H9 (cell line): ENCODE data around the gene FHL1. TPM values are rescaled to one million over a fixed set of nuclear protein-coding genes. Genes with fewer than 3 reads are reported as not detected.

ENCODE experiments used
- DNase-seq: peaks from one replicate; pipeline ENCODE4 v3.0.0-alpha.2; 2017
- H2AFZ ChIP-seq: one replicate; pipeline ENCODE4 v1.6.1; 2013; ENCODE audit warnings: mild to moderate bottlenecking, low read length, control low read depth, moderate library complexity
- H2AK5ac ChIP-seq: 2 replicates; pipeline ENCODE4 v1.6.1; 2013; ENCODE audit warnings: low read length, control low read depth, mixed read lengths; ENCODE audit not compliant: insufficient read length
- H2BK120ac ChIP-seq: one replicate; pipeline ENCODE4 v1.6.1; 2013; ENCODE audit warnings: low read depth, mild to moderate bottlenecking, low read length, control low read depth, inconsistent platforms; ENCODE audit not compliant: poor library complexity, severe bottlenecking
- H2BK12ac ChIP-seq: 2 replicates; pipeline ENCODE4 v1.6.1; 2013; ENCODE audit warnings: low read length, control low read depth, mixed read lengths, low read depth; ENCODE audit not compliant: insufficient read length
- H2BK15ac ChIP-seq: 2 replicates; pipeline ENCODE4 v1.6.1; 2013; ENCODE audit warnings: low read depth, low read length, control low read depth
- H2BK20ac ChIP-seq: one replicate; pipeline ENCODE4 v1.6.1; 2013; ENCODE audit warnings: low read depth, mild to moderate bottlenecking, low read length, control low read depth, inconsistent platforms; ENCODE audit not compliant: poor library complexity, severe bottlenecking
- H2BK5ac ChIP-seq: 2 replicates; pipeline ENCODE4 v1.6.1; 2013; ENCODE audit warnings: low read length, control low read depth, mixed read lengths; ENCODE audit not compliant: insufficient read length
- H3K14ac ChIP-seq: 2 replicates; pipeline ENCODE4 v1.6.1; 2013; ENCODE audit warnings: low read length, control low read depth; ENCODE audit not compliant: insufficient read depth
- H3K18ac ChIP-seq: 2 replicates; pipeline ENCODE4 v1.6.1; 2013; ENCODE audit warnings: low read depth, mild to moderate bottlenecking, mixed read lengths, low read length, control low read depth; ENCODE audit not compliant: insufficient read length
- H3K23ac ChIP-seq: 2 replicates; pipeline ENCODE4 v1.6.1; 2013; ENCODE audit warnings: low read length, control low read depth, mixed read lengths, low read depth; ENCODE audit not compliant: insufficient read length
- H3K23me2 ChIP-seq: 2 replicates; pipeline ENCODE4 v1.6.1; 2013; ENCODE audit warnings: low read depth, mild to moderate bottlenecking, mixed read lengths, low read length, control low read depth; ENCODE audit not compliant: insufficient read length, poor library complexity, severe bottlenecking
- H3K27ac ChIP-seq: 2 replicates; pipeline ENCODE4 v1.5.1; 2013; ENCODE audit warnings: low read length, control low read depth, mixed read lengths, low read depth; ENCODE audit not compliant: insufficient read length
- H3K27me3 ChIP-seq: 2 replicates; pipeline ENCODE4 v1.6.1; 2013; ENCODE audit warnings: low read length, control low read depth, inconsistent platforms; ENCODE audit not compliant: insufficient read depth
- H3K4ac ChIP-seq: 2 replicates; pipeline ENCODE4 v1.6.1; 2013; ENCODE audit warnings: low read depth, mild to moderate bottlenecking, control low read depth, inconsistent platforms, low read length, moderate library complexity
- H3K4me1 ChIP-seq: 2 replicates; pipeline ENCODE4 v1.6.1; 2013; ENCODE audit warnings: low read length, control low read depth, inconsistent platforms; ENCODE audit not compliant: insufficient read depth
- H3K4me2 ChIP-seq: 2 replicates; pipeline ENCODE4 v1.6.1; 2013; ENCODE audit warnings: low read length, control low read depth, mixed read lengths; ENCODE audit not compliant: insufficient read length, insufficient read depth
- H3K56ac ChIP-seq: 2 replicates; pipeline ENCODE4 v1.6.1; 2013; ENCODE audit warnings: low read depth, mild to moderate bottlenecking, mixed read lengths, low read length, control low read depth; ENCODE audit not compliant: insufficient read length
- H3K79me1 ChIP-seq: 2 replicates; pipeline ENCODE4 v1.6.1; 2013; ENCODE audit warnings: low read depth, mild to moderate bottlenecking, moderate library complexity, low read length, control low read depth, inconsistent platforms; ENCODE audit not compliant: insufficient read depth, poor library complexity, severe bottlenecking
- H3K79me2 ChIP-seq: 2 replicates; pipeline ENCODE4 v1.6.1; 2013; ENCODE audit warnings: low read length, control low read depth, inconsistent platforms; ENCODE audit not compliant: insufficient read depth
- H3K9ac ChIP-seq: 2 replicates; pipeline ENCODE4 v1.6.1; 2013; ENCODE audit warnings: low read length, control low read depth, mixed read lengths; ENCODE audit not compliant: insufficient read length; ENCODE audit errors: extremely low read depth
- H3K9me3 ChIP-seq: one replicate; pipeline ENCODE4 v1.6.1; 2013; ENCODE audit warnings: low read depth, low read length, inconsistent platforms; ENCODE audit not compliant: control insufficient read depth
- H3T11ph ChIP-seq: one replicate; pipeline ENCODE4 v1.6.1; 2013; ENCODE audit warnings: mild to moderate bottlenecking, low read length, control low read depth, inconsistent platforms
- H4K20me1 ChIP-seq: one replicate; pipeline ENCODE4 v1.6.1; 2013; ENCODE audit not compliant: control insufficient read depth, insufficient read length, insufficient read depth
- H4K5ac ChIP-seq: 2 replicates; pipeline ENCODE4 v1.6.1; 2013; ENCODE audit warnings: low read depth, mild to moderate bottlenecking, mixed read lengths, low read length, control low read depth; ENCODE audit not compliant: insufficient read length
- H4K8ac ChIP-seq: replicated peaks from 2 replicates; pipeline ENCODE4 v1.6.1; 2013; ENCODE audit warnings: low read length, control low read depth, mixed read lengths, low read depth; ENCODE audit not compliant: insufficient read length
- H4K91ac ChIP-seq: 2 replicates; pipeline ENCODE4 v1.6.1; 2013; ENCODE audit warnings: low read depth, mild to moderate bottlenecking, moderate library complexity, mixed read lengths, low read length, control low read depth; ENCODE audit not compliant: insufficient read length
- H3K27ac Mint-ChIP-seq, 3 experiments: 2 replicates in 2 of 3; 3 replicates in 1 of 3; pipeline ENCODE4 v1.8.0; 2020 to 2021; ENCODE audit warnings: mixed read lengths in 3 of 3, mild to moderate bottlenecking in 1 of 3, moderate library complexity in 1 of 3
- H3K27me3 Mint-ChIP-seq: 2 replicates; pipeline ENCODE4 v1.8.0; 2021; ENCODE audit warnings: low read depth, mild to moderate bottlenecking, moderate library complexity, mixed read lengths
- H3K36me3 Mint-ChIP-seq, 3 experiments: 2 replicates in 2 of 3; 3 replicates in 1 of 3; pipeline ENCODE4 v1.8.0; 2020 to 2021; ENCODE audit warnings: low read depth in 3 of 3, mixed read lengths in 3 of 3; ENCODE audit not compliant: insufficient read depth in 1 of 3
- H3K4me1 Mint-ChIP-seq, 2 experiments: 2 replicates each; pipeline ENCODE4 v1.8.0; 2020; ENCODE audit warnings: mixed read lengths in 2 of 2
- H3K4me3 Mint-ChIP-seq, 2 experiments: 2 replicates in 1 of 2; 3 replicates in 1 of 2; pipeline ENCODE4 v1.8.0; 2020 to 2021; ENCODE audit warnings: mild to moderate bottlenecking in 2 of 2, mixed read lengths in 2 of 2, moderate library complexity in 1 of 2
- H3K9me3 Mint-ChIP-seq, 2 experiments: 2 replicates in 1 of 2; 3 replicates in 1 of 2; pipeline ENCODE4 v1.8.0; 2020; ENCODE audit warnings: mild to moderate bottlenecking in 2 of 2, mixed read lengths in 2 of 2, moderate library complexity in 1 of 2
- WGBS: extraction: QIAGEN DNeasy Blood & Tissue Kit; methylation state at CpG from one replicate; pipeline ENCODE4 v1.1.7; 2013; ENCODE audit warnings: missing lambda C conversion rate, low lambda C conversion rate, mixed read lengths; ENCODE audit not compliant: insufficient read length; ENCODE audit errors: extremely low coverage; 5-methylcytosine and 5-hydroxymethylcytosine counted together
- total RNA-seq: library from RNA; stranded (reverse); gene quantifications from 2 replicates; pipeline ENCODE4 v1.2.1, GENCODE V29; 2021
- TF ChIP-seq, protein P1 (sequence below): fragments of 200-600 bp; sonication (generic); conservative IDR thresholded peaks from 3 replicates; pipeline ENCODE4 v1.8.0; 2021; ENCODE audit warnings: antibody characterized with exemption, mild to moderate bottlenecking

The FHL1 gene
- total RNA-seq, 1 experiment from 2014 or later, result 20.0 TPM

DNA sequence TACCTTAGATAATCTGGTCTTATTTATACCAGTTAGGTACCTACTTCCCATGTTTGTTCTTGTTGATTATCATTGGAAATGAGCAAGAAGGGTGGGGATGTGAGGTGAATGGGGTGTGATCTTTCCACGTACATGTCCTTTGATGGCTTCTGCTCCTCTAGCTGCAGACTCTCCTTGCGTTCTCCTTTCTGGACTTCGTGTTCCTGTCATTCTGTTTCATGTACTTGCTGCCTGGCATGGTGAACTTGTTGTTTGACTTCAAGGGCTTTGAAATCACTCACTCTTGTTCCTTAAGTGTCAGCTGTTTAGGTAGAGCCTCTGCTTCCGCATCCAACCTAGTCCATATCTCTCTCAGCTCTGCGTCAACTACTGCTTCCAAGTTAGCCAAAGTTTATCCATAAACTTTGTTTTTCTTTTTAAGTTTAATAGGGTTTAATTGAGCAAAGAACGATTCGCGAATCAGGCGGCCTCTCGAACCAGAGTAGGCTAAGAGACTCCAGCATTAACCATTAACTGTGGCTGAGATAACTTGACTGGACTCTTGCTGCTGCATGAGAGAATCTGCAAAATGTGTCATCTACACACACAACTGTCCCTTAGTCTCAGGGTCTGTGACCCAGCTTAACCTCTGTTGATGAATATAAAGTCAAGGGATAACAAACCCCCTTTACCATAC is 42.8 kb downstream of the FHL1 start:
- peaks cover 0 to 7% (median 4%) of the 10 kb centered on the region in 3 experiments; a peak in 4 of 7 replicates for H3K36me3 Mint-ChIP-seq
- no peak overlapping the region for H3K27ac Mint-ChIP-seq
- no peak overlapping the region for H3K4ac ChIP-seq
- DNase-seq, result no peak
- H2BK120ac ChIP-seq, result no peak overlapping the region
- no peak overlapping the region for H3K14ac ChIP-seq
- no peak overlapping the region for H3K4me3 Mint-ChIP-seq
- H3K23ac ChIP-seq, result no peak overlapping the region
- WGBS, result no CpG with 5 or more reads among the region's 10 CpGs
- peaks cover 56% of the 10 kb centered on the region for H3K9me3 ChIP-seq
- H3K23me2 ChIP-seq, result no peaks in the 10 kb centered on the region
- TF ChIP-seq, protein P1, sequence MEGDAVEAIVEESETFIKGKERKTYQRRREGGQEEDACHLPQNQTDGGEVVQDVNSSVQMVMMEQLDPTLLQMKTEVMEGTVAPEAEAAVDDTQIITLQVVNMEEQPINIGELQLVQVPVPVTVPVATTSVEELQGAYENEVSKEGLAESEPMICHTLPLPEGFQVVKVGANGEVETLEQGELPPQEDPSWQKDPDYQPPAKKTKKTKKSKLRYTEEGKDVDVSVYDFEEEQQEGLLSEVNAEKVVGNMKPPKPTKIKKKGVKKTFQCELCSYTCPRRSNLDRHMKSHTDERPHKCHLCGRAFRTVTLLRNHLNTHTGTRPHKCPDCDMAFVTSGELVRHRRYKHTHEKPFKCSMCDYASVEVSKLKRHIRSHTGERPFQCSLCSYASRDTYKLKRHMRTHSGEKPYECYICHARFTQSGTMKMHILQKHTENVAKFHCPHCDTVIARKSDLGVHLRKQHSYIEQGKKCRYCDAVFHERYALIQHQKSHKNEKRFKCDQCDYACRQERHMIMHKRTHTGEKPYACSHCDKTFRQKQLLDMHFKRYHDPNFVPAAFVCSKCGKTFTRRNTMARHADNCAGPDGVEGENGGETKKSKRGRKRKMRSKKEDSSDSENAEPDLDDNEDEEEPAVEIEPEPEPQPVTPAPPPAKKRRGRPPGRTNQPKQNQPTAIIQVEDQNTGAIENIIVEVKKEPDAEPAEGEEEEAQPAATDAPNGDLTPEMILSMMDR, result no peak
- no peak overlapping the region for H3K27ac ChIP-seq
- H3K9me3 Mint-ChIP-seq, result peaks cover 68 to 70% of the 10 kb centered on the region in 2 experiments
- no peak overlapping the region for H2BK12ac ChIP-seq
- no peaks in the 10 kb centered on the region for H4K20me1 ChIP-seq
- H3K79me1 ChIP-seq, result no peaks in the 10 kb centered on the region
- H3K4me2 ChIP-seq, result no peak overlapping the region
- H3K56ac ChIP-seq, result no peak overlapping the region
- H3K18ac ChIP-seq, result no peak overlapping the region
- H3T11ph ChIP-seq, result no peak overlapping the region
- no peaks in the 10 kb centered on the region for H3K27me3 ChIP-seq
- H2BK15ac ChIP-seq, result no peak overlapping the region
- no peaks in the 10 kb centered on the region for H3K27me3 Mint-ChIP-seq
- H3K4me1 ChIP-seq, result no peaks in the 10 kb centered on the region
- no peak overlapping the region for H2BK20ac ChIP-seq
- H2AK5ac ChIP-seq, result no peak overlapping the region
- H3K79me2 ChIP-seq, result no peaks in the 10 kb centered on the region
- H4K91ac ChIP-seq, result no peak overlapping the region
- H3K4me1 Mint-ChIP-seq, result no peaks in the 10 kb centered on the region
- H3K9ac ChIP-seq, result no peak overlapping the region
- H2AFZ ChIP-seq, result no peak overlapping the region
- H4K5ac ChIP-seq, result no peak overlapping the region
- H4K8ac ChIP-seq, result no peak overlapping the region
- no peak overlapping the region for H2BK5ac ChIP-seq
